CD4-positive, CD25-positive, alpha-beta regulatory T cell (primary cell): ENCODE measurements around the gene NOTCH4. TPM values are rescaled to one million over a fixed set of nuclear protein-coding genes. Genes with fewer than 3 reads are reported as not detected.
A peak's percentile ranks its signal among the peaks of the same experiment; 100 is the strongest.
"Not testable (repeated sequence)": the region's sequence is repeated elsewhere in the genome, so short reads cannot be mapped to it uniquely, and the experiment has no call there.

ENCODE experiments used
- ATAC-seq, 2 donors: fragments of 150-1000 bp; cut with Tn5 transposase; one replicate each; pipeline ENCODE4 v1.10.0; 2021; ENCODE audit warnings: low read depth in 2 of 2, moderate number of reproducible peaks in 2 of 2, moderate library complexity in 1 of 2
- DNase-seq, 3 donors: peaks; one replicate each; pipeline versions ENCODE4 v3.0.0 to v3.0.0-alpha.2; 2012 to 2022; ENCODE audit warnings: mixed read lengths in 1 of 3
- H3K27ac ChIP-seq: one replicate; pipeline ENCODE4 v1.7.0; 2013; ENCODE audit warnings: mild to moderate bottlenecking, low read length; ENCODE audit not compliant: insufficient read depth, poor library complexity, severe bottlenecking
- H3K27me3 ChIP-seq: one replicate; pipeline ENCODE4 v1.7.0; 2013; ENCODE audit warnings: low read length; ENCODE audit not compliant: control insufficient read depth, insufficient read depth
- H3K36me3 ChIP-seq: one replicate; pipeline ENCODE4 v1.7.0; 2013; ENCODE audit warnings: mild to moderate bottlenecking, low read length, moderate library complexity; ENCODE audit not compliant: control insufficient read depth, insufficient read depth
- H3K4me1 ChIP-seq: 2 replicates; pipeline ENCODE4 v1.7.0; 2013; ENCODE audit warnings: mild to moderate bottlenecking, low read length; ENCODE audit not compliant: insufficient read depth, control insufficient read depth, poor library complexity, severe bottlenecking
- H3K4me3 ChIP-seq: one replicate; pipeline ENCODE4 v1.7.0; 2013; ENCODE audit warnings: low read depth, mild to moderate bottlenecking, low read length, moderate library complexity
- H3K9me3 ChIP-seq, 2 experiments: 1 replicate in 1 of 2; 2 replicates in 1 of 2; pipeline ENCODE4 v1.7.0; 2013; ENCODE audit warnings: low read length in 2 of 2, mild to moderate bottlenecking in 1 of 2, moderate library complexity in 1 of 2; ENCODE audit not compliant: control insufficient read depth in 2 of 2
- H3K27ac Mint-ChIP-seq, 3 donors: one replicate each; pipeline ENCODE4 v1.8.0; 2020 to 2022; ENCODE audit warnings: mild to moderate bottlenecking in 3 of 3, mixed read lengths in 3 of 3, moderate library complexity in 2 of 3
- H3K27me3 Mint-ChIP-seq: one replicate; pipeline ENCODE4 v1.8.0; 2022; ENCODE audit warnings: mild to moderate bottlenecking, mixed read lengths
- H3K36me3 Mint-ChIP-seq: one replicate; pipeline ENCODE4 v1.8.0; 2020; ENCODE audit warnings: mixed read lengths
- H3K4me1 Mint-ChIP-seq, 4 donors: one replicate each; pipeline ENCODE4 v1.8.0; 2020 to 2022; ENCODE audit warnings: mixed read lengths in 4 of 4, mild to moderate bottlenecking in 1 of 4
- H3K4me3 Mint-ChIP-seq, 4 donors: one replicate each; pipeline ENCODE4 v1.8.0; 2020 to 2022; ENCODE audit warnings: mild to moderate bottlenecking in 4 of 4, mixed read lengths in 4 of 4, moderate library complexity in 3 of 4
- H3K9me3 Mint-ChIP-seq, 7 donors: one replicate each; pipeline ENCODE4 v1.8.0; 2020 to 2022; ENCODE audit warnings: mixed read lengths in 7 of 7, mild to moderate bottlenecking in 3 of 7, moderate library complexity in 2 of 7
- polyA plus RNA-seq, 4 donors: library from polyadenylated mRNA; unstranded; fragments of 300-500 nt; fragmentation: Illumina TruSeq; gene quantifications; one replicate each; pipeline ENCODE4 v1.2.3, GENCODE V29; 2021
- total RNA-seq: library from RNA; stranded (reverse); gene quantifications from one replicate; pipeline ENCODE4 v1.2.3, GENCODE V29; 2022

NOTCH4 gene
- total and polyA plus RNA-seq, 5 donors from 2014 or later = 0.36 to 0.86 (median 0.63) TPM; not detected in 1

GRCh38 chr6:32252331-32253009 lies 28.6 kb upstream of the NOTCH4 start:
- peaks cover 9% of the 10 kb centered on the region for H3K4me1 ChIP-seq
- ATAC-seq (no peak), DNase-seq (no peak)
- no peaks in the 10 kb centered on the region for H3K36me3 ChIP-seq
- H3K36me3 Mint-ChIP-seq = no peaks in the 10 kb centered on the region
- H3K4me3 Mint-ChIP-seq = peak overlapping the region in 1 of 4 donors; percentile 2
- peaks cover 20% of the 10 kb centered on the region for H3K27me3 Mint-ChIP-seq
- H3K27ac Mint-ChIP-seq = peak overlapping the region in 2 of 3 donors; percentile 10 to 31
- H3K4me1 Mint-ChIP-seq = peaks cover 11 to 24% (median 15%) of the 10 kb centered on the region in 4 donors
- no peaks in the 10 kb centered on the region for H3K27me3 ChIP-seq
- H3K9me3 Mint-ChIP-seq = peaks cover 0 to 1% (median 0%) of the 10 kb centered on the region in 7 donors
- no peak overlapping the region for H3K27ac ChIP-seq
- peaks cover 0 to 9% of the 10 kb centered on the region in 2 experiments for H3K9me3 ChIP-seq
- H3K4me3 ChIP-seq = no peak overlapping the region

GRCh38 chr6:32249262-32249661 lies 25.4 kb upstream of the NOTCH4 start:
- H3K27me3 Mint-ChIP-seq = peaks cover 16% of the 10 kb centered on the region

GRCh38 chr6:32247401-32247800 lies 23.5 kb upstream of the NOTCH4 start:
- H3K27me3 ChIP-seq = no peaks in the 10 kb centered on the region
- Mint-ChIP-seq H3K27ac (no peak overlapping the region), H3K4me1 (peaks cover under 1 to 17% (median 7%) of the 10 kb centered on the region in 4 donors), H3K36me3 (no peaks in the 10 kb centered on the region), H3K4me3 (no peak overlapping the region), H3K9me3 (peaks cover 0 to 2% (median 0%) of the 10 kb centered on the region in 7 donors), H3K27me3 (peaks cover 16% of the 10 kb centered on the region)
- H3K9me3 ChIP-seq = peaks cover 0 to 9% of the 10 kb centered on the region in 2 experiments
- no peak overlapping the region for H3K27ac ChIP-seq
- DNase-seq (no peak), ATAC-seq (no peak)
- no peak overlapping the region for H3K4me3 ChIP-seq
- no peaks in the 10 kb centered on the region for H3K36me3 ChIP-seq
- peaks cover 5% of the 10 kb centered on the region for H3K4me1 ChIP-seq

More at GRCh38 chr6:32249262-32249661, 25.4 kb upstream of the NOTCH4 start:
- H3K4me1 Mint-ChIP-seq = peaks cover 7 to 21% (median 14%) of the 10 kb centered on the region in 4 donors
- H3K27ac ChIP-seq = no peak overlapping the region
- ATAC-seq (no peak), DNase-seq (no peak)
- no peaks in the 10 kb centered on the region for H3K36me3 Mint-ChIP-seq
- H3K4me1 ChIP-seq = peaks cover 5% of the 10 kb centered on the region
- no peak overlapping the region for H3K4me3 ChIP-seq
- H3K27ac Mint-ChIP-seq = no peak overlapping the region
- H3K4me3 Mint-ChIP-seq = no peak overlapping the region
- H3K27me3 ChIP-seq = no peaks in the 10 kb centered on the region
- peaks cover 0 to 9% of the 10 kb centered on the region in 2 experiments for H3K9me3 ChIP-seq
- H3K9me3 Mint-ChIP-seq = peaks cover 0 to 3% (median 0%) of the 10 kb centered on the region in 7 donors
- H3K36me3 ChIP-seq = no peaks in the 10 kb centered on the region

- no peaks in the 10 kb centered on the region for H3K36me3 Mint-ChIP-seq
- no peak overlapping the region for H3K4me3 ChIP-seq
- H3K27ac Mint-ChIP-seq = peak overlapping the region; percentile 0 to 67 (median 65)
- H3K9me3 ChIP-seq = peaks cover 0 to 9% of the 10 kb centered on the region in 2 experiments
- H3K27ac ChIP-seq = no peak overlapping the region
- peaks cover 0 to 11% (median 8%) of the 10 kb centered on the region in 4 donors for H3K4me1 Mint-ChIP-seq
- no peaks in the 10 kb centered on the region for H3K36me3 ChIP-seq
- peaks cover 10% of the 10 kb centered on the region for H3K27me3 Mint-ChIP-seq
- H3K4me1 ChIP-seq = peaks cover 5% of the 10 kb centered on the region
- ATAC-seq (peak; percentile 50 to 60), DNase-seq (peak; percentile 47 to 61 (median 59))
- no peaks in the 10 kb centered on the region for H3K27me3 ChIP-seq
- peak overlapping the region in 1 of 4 donors; percentile 66 for H3K4me3 Mint-ChIP-seq
- peaks cover 0 to 3% (median 0%) of the 10 kb centered on the region in 7 donors for H3K9me3 Mint-ChIP-seq
Observed at GRCh38 chr6:32244946-32245398, 21.1 kb upstream of the NOTCH4 start.

GRCh38 chr6:32244270-32244669 lies 20.4 kb upstream of the NOTCH4 start:
- no peak overlapping the region for H3K4me3 ChIP-seq
- H3K36me3 ChIP-seq = no peaks in the 10 kb centered on the region
- Mint-ChIP-seq H3K27ac (no peak overlapping the region), H3K4me1 (peaks cover 0 to 11% (median 8%) of the 10 kb centered on the region in 4 donors), H3K36me3 (no peaks in the 10 kb centered on the region), H3K9me3 (peaks cover 0 to 3% (median 0%) of the 10 kb centered on the region in 7 donors), H3K4me3 (no peak overlapping the region), H3K27me3 (peaks cover 6% of the 10 kb centered on the region)
- peaks cover 0 to 6% of the 10 kb centered on the region in 2 experiments for H3K9me3 ChIP-seq
- no peak for ATAC-seq
- no peaks in the 10 kb centered on the region for H3K27me3 ChIP-seq
- DNase-seq = no peak
- H3K4me1 ChIP-seq = peaks cover 5% of the 10 kb centered on the region
- no peak overlapping the region for H3K27ac ChIP-seq

GRCh38 chr6:32242318-32242813 lies 18.5 kb upstream of the NOTCH4 start:
- H3K27ac ChIP-seq, H3K27me3 ChIP-seq, H3K36me3 ChIP-seq, H3K27ac Mint-ChIP-seq, H3K4me3 Mint-ChIP-seq, H3K27me3 Mint-ChIP-seq, H3K4me1 ChIP-seq, H3K9me3 Mint-ChIP-seq, H3K36me3 Mint-ChIP-seq, H3K4me3 ChIP-seq, ATAC-seq, H3K9me3 ChIP-seq, DNase-seq: not testable (repeated sequence)
- peaks cover 0 to 11% (median 8%) of the 10 kb centered on the region in 4 donors for H3K4me1 Mint-ChIP-seq

- Mint-ChIP-seq H3K9me3 (peaks cover 0 to 1% (median 0%) of the 10 kb centered on the region in 7 donors), H3K36me3 (no peaks in the 10 kb centered on the region), H3K4me1 (peaks cover 0 to 11% (median 8%) of the 10 kb centered on the region in 4 donors), H3K27ac (peak overlapping the region in 1 of 3 donors; percentile 21), H3K27me3 (peaks cover 6% of the 10 kb centered on the region), H3K4me3 (no peak overlapping the region)
- Histone ChIP-seq H3K9me3 (no peaks in the 10 kb centered on the region), H3K27ac (no peak overlapping the region), H3K4me1 (peaks cover 5% of the 10 kb centered on the region), H3K36me3 (no peaks in the 10 kb centered on the region), H3K4me3 (no peak overlapping the region), H3K27me3 (no peaks in the 10 kb centered on the region)
- ATAC-seq (no peak), DNase-seq (no peak)
Observed at GRCh38 chr6:32240686-32241085, 16.8 kb upstream of the NOTCH4 start.
